GM13977 (cell line): Measurements from ENCODE around the gene DUSP9.
"Not testable (repeated sequence)": the region's sequence is repeated elsewhere in the genome, so short reads cannot be mapped to it uniquely, and the experiment has no call there.

Experiments
- DNase-seq: peaks from one replicate; pipeline ENCODE4 v3.0.0; 2012; ENCODE audit warnings: low spot score
- CTCF ChIP-seq: IDR thresholded peaks from 2 replicates; pipeline ENCODE4 v1.5.1; 2012; ENCODE audit warnings: mild to moderate bottlenecking, control low read depth; ENCODE audit not compliant: insufficient read depth; ENCODE audit errors: extremely low read depth, missing control alignments
- in situ Hi-C: fragments of 300-500 bp; cut with MboI; formaldehyde crosslinking; loops from one replicate; pipeline ENCODE4 v1.12.0; 2022; ENCODE audit warnings: low sequenced_read_pairs, low pct_unique_long_range_greater_than_20kb, mixed read lengths, inconsistent platforms; ENCODE audit not compliant: unreplicated experiment

Gene DUSP9

DNA sequence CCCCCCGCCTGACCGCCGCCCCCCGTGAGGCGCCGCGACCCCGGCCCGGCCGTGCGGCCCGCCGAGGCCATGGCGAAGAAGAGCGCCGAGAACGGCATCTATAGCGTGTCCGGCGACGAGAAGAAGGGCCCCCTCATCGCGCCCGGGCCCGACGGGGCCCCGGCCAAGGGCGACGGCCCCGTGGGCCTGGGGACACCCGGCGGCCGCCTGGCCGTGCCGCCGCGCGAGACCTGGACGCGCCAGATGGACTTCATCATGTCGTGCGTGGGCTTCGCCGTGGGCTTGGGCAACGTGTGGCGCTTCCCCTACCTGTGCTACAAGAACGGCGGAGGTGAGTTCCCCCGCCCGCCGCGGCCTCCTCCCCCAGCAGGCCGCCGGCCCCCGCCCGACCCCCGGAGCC lies 41.5 kb downstream of the DUSP9 start:
- TF ChIP-seq CTCF, result no peak
- no peak for DNase-seq
- in situ Hi-C loops, result no loop called here

GRCh38 chrX:153688911-153689590 lies 42.0 kb downstream of the DUSP9 start:
- no peak for TF ChIP-seq CTCF
- in situ Hi-C loops, result no loop called here
- no peak for DNase-seq

DNA sequence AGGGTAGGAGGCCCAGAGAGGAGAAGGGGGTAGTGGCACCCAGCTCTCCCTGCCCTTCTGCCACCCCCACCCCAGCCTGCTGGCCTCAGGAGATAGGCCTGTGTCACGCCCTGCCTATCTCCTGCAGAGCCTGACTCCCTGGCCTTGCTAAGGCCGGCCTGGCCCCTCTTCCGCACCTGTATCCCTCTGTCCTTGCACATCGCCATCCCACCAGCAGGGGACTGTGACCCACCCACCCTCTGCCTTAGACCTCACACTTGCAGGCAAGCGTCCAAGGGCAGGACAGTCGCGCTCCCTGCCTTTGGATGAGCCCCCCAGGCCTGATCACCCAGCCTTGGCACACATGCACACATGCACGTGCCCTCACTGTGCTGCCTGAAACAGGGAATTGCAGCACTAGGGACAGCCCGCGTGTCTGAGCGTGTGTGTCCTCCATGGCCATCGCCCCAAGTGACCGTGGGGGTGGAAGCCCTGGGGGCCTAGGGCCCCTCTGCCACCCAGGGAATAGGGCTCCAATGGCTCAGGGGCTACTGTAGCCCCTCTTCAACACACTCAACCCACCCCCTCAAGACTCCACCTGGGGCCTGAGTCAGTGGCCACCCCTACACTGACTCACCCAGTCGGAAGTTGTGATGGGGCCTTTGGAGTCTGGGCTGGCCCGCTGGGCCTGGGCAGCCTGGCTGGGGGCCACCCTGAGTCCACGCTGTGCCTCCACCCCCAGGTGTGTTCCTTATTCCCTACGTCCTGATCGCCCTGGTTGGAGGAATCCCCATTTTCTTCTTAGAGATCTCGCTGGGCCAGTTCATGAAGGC lies 42.9 kb downstream of the DUSP9 start:
- DNase-seq, result no peak
- in situ Hi-C loops, result no loop called here
- no peak for TF ChIP-seq CTCF

DNA sequence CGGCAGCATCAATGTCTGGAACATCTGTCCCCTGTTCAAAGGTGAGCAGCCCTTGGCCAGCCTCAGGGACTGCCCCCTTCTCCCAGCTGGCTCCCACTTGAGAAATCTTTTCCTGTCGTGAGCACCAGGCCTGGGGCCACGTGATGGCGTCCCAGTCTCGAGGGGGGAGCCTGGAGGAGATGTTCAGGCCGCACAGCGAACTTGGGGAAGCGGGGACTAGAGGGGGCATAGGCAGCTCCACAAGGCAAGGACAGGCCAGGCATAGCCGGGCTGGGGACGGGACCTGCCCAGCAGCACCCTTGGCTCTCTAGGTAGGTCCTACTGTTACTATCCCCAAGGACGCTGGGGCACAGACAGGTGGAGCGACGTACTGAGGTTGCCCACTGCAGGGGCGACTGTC lies 43.5 kb downstream of the DUSP9 start:
- no peak for DNase-seq
- no peak for TF ChIP-seq CTCF
- in situ Hi-C loops, result no loop called here

DNA sequence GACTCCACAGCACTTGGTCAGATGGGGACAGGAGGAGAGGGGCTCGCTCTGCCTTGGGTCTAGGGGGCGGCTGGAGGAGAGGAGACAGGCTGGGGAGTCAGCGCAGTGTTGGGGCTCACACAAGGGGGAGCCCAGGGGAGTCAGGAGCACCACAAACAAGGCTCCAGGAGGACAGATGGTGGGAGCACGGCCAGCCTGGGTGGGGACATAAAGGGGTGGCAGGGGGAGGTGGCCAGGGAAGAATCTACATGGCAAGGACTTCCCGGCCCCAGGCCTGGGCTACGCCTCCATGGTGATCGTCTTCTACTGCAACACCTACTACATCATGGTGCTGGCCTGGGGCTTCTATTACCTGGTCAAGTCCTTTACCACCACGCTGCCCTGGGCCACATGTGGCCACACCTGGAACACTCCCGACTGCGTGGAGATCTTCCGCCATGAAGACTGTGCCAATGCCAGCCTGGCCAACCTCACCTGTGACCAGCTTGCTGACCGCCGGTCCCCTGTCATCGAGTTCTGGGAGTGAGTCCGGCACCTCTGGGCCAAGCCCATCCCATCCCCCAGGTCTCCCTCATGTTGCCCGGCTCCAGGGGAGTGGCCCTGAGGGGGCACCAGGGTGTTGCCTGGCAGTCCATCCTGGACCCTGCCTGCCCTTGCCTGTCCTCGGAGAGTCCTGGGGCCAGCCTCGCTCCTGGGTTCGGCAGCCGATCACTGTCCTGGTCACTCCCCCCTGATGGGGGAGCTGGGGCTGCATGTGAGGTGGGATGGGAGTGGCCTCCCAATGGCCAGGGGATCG lies 44.2 kb downstream of the DUSP9 start:
- DNase-seq, in situ Hi-C loops: not testable (repeated sequence)

DNA sequence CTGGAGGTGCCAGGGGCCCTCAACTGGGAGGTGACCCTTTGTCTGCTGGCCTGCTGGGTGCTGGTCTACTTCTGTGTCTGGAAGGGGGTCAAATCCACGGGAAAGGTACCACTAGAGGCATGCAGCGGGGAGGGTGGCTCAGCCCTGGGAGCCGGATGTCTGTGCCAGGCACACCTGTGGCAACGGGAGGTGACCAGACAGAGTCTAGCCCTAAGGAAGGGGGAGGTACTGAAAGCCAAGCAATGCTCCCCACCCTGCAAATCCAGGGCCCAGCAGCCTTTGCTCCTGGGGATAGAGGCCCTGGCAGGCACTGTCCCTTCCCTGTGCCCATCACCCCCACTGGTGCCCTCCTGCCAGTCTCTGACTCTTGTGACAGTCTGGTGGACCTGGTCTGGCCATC lies 45.0 kb downstream of the DUSP9 start:
- DNase-seq, result no peak
- in situ Hi-C loops, result no loop called here
- no peak for TF ChIP-seq CTCF
